ENCODE results near the gene AGBL1. TPM values are rescaled to one million over a fixed set of nuclear protein-coding genes. Genes with fewer than 3 reads are reported as not detected.

The AGBL1 gene
- polyA plus RNA-seq, 2 of the 4 experiments (the other 2 are of a cell fraction): not detected

- Histone ChIP-seq H3K27ac (no peak overlapping the region), H3K4me3 (no peak overlapping the region), H3K4me2 (no peak overlapping the region), H3K4me1 (no peaks in the 10 kb centered on the region), H3K9me3 (no peaks in the 10 kb centered on the region)
- ATAC-seq (no peak), DNase-seq (ENCODE audit: low read depth in 1 of 2, low spot score in 1 of 2) (no peak), FAIRE-seq (no peak)
- WGBS (ENCODE audit: missing lambda C conversion rate): 1% methylated on average over 2 of the region's 2 CpGs
- ChIA-PET CTCF (no interaction called here), POLR2A (no interaction called here)
- TF ChIP-seq CHD4 (IDR thresholded peaks at IDR 0.05; ENCODE audit: borderline replicate concordance) (no peak), KDM1A (IDR thresholded peaks at IDR 0.05; ENCODE audit: low read depth) (no peak), HOXB5 (CRISPR knock-in tag; IDR thresholded peaks at IDR 0.05) (no peak), USF2 (IDR thresholded peaks at IDR 0.05) (no peak)
Measured at GRCh38 chr15:86603466-86603865, 523.8 kb downstream of the AGBL1 start.

GRCh38 chr15:86608461-86609205, 529.0 kb downstream of the AGBL1 start:
- Histone ChIP-seq H3K27ac (no peak overlapping the region), H3K4me3 (no peak overlapping the region), H3K4me1 (peaks cover 8% of the 10 kb centered on the region; the same call in 2 of the 3 replicates), H3K9me3 (no peaks in the 10 kb centered on the region), H3K4me2 (no peak overlapping the region)
- TF ChIP-seq HOXB5 (CRISPR knock-in tag; IDR thresholded peaks at IDR 0.05) (no peak), ESRRA (IDR thresholded peaks at IDR 0.05; ENCODE audit: borderline replicate concordance, low read length) (no peak)
- ChIA-PET POLR2A (no interaction called here), CTCF (interaction anchor here (1.4 kb wide), 1 partner anchor 42 kb away, joined by 3 read pairs; no protein-coding TSS in a partner anchor)
- ATAC-seq (peak in 1 of 2 experiments; percentile 40; a peak in 1 of 6 replicates), FAIRE-seq (no peak), DNase-seq (ENCODE audit: low read depth in 1 of 2, low spot score in 1 of 2) (no peak)
- WGBS (ENCODE audit: missing lambda C conversion rate): 46% methylated on average over 7 of the region's 7 CpGs

GRCh38 chr15:86609275-86609674, 529.6 kb downstream of the AGBL1 start:
- ChIA-PET CTCF (no interaction called here), POLR2A (no interaction called here)
- peak; percentile 43 for FAIRE-seq
- H3K27ac ChIP-seq: no peak overlapping the region
- no peak for DNase-seq (ENCODE audit: low read depth in 1 of 2, low spot score in 1 of 2)
- TF ChIP-seq CHD4 (IDR thresholded peaks at IDR 0.05; ENCODE audit: borderline replicate concordance) (no peak), HOXB13 (CRISPR knock-in tag; IDR thresholded peaks at IDR 0.05; ENCODE audit: low read depth) (no peak), RARB (CRISPR knock-in tag; IDR thresholded peaks at IDR 0.05) (no peak), EHMT2 (IDR thresholded peaks at IDR 0.05; ENCODE audit: low read depth) (no peak), ELK1 (IDR thresholded peaks at IDR 0.05; ENCODE audit: low read depth, low read length) (no peak), EP300 (IDR thresholded peaks at IDR 0.05) (no peak), KDM1A (IDR thresholded peaks at IDR 0.05; ENCODE audit: low read depth) (no peak), MYC (IDR thresholded peaks at IDR 0.05; ENCODE audit: borderline replicate concordance, low read length) (no peak), MAX (IDR thresholded peaks at IDR 0.05) (no peak), HOXB5 (CRISPR knock-in tag; IDR thresholded peaks at IDR 0.05) (no peak), FOXS1 (CRISPR knock-in tag; IDR thresholded peaks at IDR 0.05) (no peak), NPAS2 (CRISPR knock-in tag; IDR thresholded peaks at IDR 0.05; ENCODE audit: borderline replicate concordance) (no peak), POLR2AphosphoS2 (conservative IDR thresholded peaks at IDR 0.05; ENCODE audit: low read length) (no peak), ZC3H11A (IDR thresholded peaks at IDR 0.05) (no peak), HES2 (IDR thresholded peaks at IDR 0.05) (no peak), MAFK (IDR thresholded peaks at IDR 0.05; ENCODE audit: partially characterized antibody) (no peak), KDM5A (IDR thresholded peaks at IDR 0.05) (no peak), HDAC2 (IDR thresholded peaks at IDR 0.05) (no peak)
- H3K4me1 ChIP-seq: peaks cover 8% of the 10 kb centered on the region; the same call in 2 of the 3 replicates
- no peak for ATAC-seq
- no peak overlapping the region for H3K4me3 ChIP-seq
- WGBS (ENCODE audit: missing lambda C conversion rate): 27% methylated on average over 3 of the region's 3 CpGs
- no peak overlapping the region for H3K4me2 ChIP-seq
- H3K9me3 ChIP-seq: no peaks in the 10 kb centered on the region

Measured in A549 (cell line).